ENCODE results near the gene GPR25.
"Not testable (repeated sequence)": the region's sequence is repeated elsewhere in the genome, so short reads cannot be mapped to it uniquely, and the experiment has no call there.

GPR25 gene

GRCh38 chr1:200911936-200912335, 39.2 kb downstream of the GPR25 start:
- not testable (repeated sequence) for H3K27ac ChIP-seq (ENCODE audit: low read length); H3K9me3 ChIP-seq (ENCODE audit: control insufficient read depth, insufficient read depth, low read length); H3K4me3 ChIP-seq (ENCODE audit: low read length); H3K4me1 ChIP-seq (ENCODE audit: control insufficient read depth, insufficient read depth, low read length); DNase-seq (ENCODE audit: low read depth, low spot score); H3K27me3 ChIP-seq (ENCODE audit: control insufficient read depth, insufficient read depth, low read length)
- no CpG with 5 or more reads among the region's 21 CpGs for WGBS (ENCODE audit: insufficient coverage, insufficient read length)
- H3K36me3 ChIP-seq (ENCODE audit: control insufficient read depth, insufficient read depth, low read length): peaks cover 32% of the 10 kb centered on the region

DNA sequence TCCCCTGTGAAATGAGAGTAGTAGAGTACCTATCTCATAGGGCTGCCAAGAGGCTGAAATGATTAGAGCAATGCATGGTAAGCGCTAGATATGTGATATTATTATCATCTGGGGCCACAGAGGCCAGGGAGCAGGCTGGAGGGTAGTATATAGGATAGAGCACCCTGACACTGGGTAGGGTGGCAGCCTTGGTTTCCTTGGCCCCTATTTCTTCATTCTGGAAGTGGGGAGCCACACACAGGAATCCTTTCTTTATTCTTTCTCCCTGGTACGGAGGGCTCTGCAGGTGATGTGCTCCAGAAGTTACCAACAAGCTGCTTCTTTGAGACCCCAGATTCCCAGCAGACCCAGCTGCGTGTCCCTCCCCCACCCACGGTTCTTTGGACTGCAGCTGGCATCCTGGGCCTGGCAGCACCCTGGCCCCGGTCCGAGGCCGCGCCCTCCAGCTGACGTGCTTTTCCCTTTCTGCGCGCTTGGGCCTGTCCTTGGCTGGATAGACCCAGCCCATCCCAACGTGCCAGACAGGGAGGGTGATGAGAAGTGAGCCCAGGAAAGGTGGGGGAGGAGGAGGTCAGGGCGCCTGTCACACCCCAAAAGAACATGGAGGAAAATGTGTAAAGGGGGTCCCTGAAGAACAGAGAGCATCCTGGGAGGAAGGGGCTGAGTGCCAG, 40.1 kb downstream of the GPR25 start:
- WGBS (ENCODE audit: insufficient coverage, insufficient read length): no CpG with 5 or more reads among the region's 13 CpGs
- H3K4me1 ChIP-seq (ENCODE audit: control insufficient read depth, insufficient read depth, low read length): no peaks in the 10 kb centered on the region
- H3K36me3 ChIP-seq (ENCODE audit: control insufficient read depth, insufficient read depth, low read length): peaks cover 28% of the 10 kb centered on the region
- H3K4me3 ChIP-seq (ENCODE audit: low read length): no peak overlapping the region
- H3K27me3 ChIP-seq (ENCODE audit: control insufficient read depth, insufficient read depth, low read length): no peaks in the 10 kb centered on the region
- DNase-seq (ENCODE audit: low read depth, low spot score): no peak
- H3K9me3 ChIP-seq (ENCODE audit: control insufficient read depth, insufficient read depth, low read length): no peaks in the 10 kb centered on the region
- no peak overlapping the region for H3K27ac ChIP-seq (ENCODE audit: low read length)

GRCh38 chr1:200916152-200916551, 43.4 kb downstream of the GPR25 start:
- H3K4me3 ChIP-seq (ENCODE audit: low read length): no peak overlapping the region
- DNase-seq (ENCODE audit: low read depth, low spot score): peak; percentile 54

GRCh38 chr1:200916681-200917080, 43.9 kb downstream of the GPR25 start:
- no peak for DNase-seq (ENCODE audit: low read depth, low spot score)
- peaks cover 8% of the 10 kb centered on the region for H3K36me3 ChIP-seq (ENCODE audit: control insufficient read depth, insufficient read depth, low read length)
- no peak overlapping the region for H3K4me3 ChIP-seq (ENCODE audit: low read length)
- H3K9me3 ChIP-seq (ENCODE audit: control insufficient read depth, insufficient read depth, low read length): no peaks in the 10 kb centered on the region
- H3K27me3 ChIP-seq (ENCODE audit: control insufficient read depth, insufficient read depth, low read length): no peaks in the 10 kb centered on the region
- WGBS (ENCODE audit: insufficient coverage, insufficient read length): no CpG with 5 or more reads among the region's 11 CpGs
- H3K4me1 ChIP-seq (ENCODE audit: control insufficient read depth, insufficient read depth, low read length): no peaks in the 10 kb centered on the region
- no peak overlapping the region for H3K27ac ChIP-seq (ENCODE audit: low read length)

More at GRCh38 chr1:200916152-200916551, 43.4 kb downstream of the GPR25 start:
- Histone ChIP-seq H3K36me3 (ENCODE audit: control insufficient read depth, insufficient read depth, low read length) (peaks cover 13% of the 10 kb centered on the region), H3K27me3 (ENCODE audit: control insufficient read depth, insufficient read depth, low read length) (no peaks in the 10 kb centered on the region), H3K27ac (ENCODE audit: low read length) (no peak overlapping the region), H3K4me1 (ENCODE audit: control insufficient read depth, insufficient read depth, low read length) (no peaks in the 10 kb centered on the region), H3K9me3 (ENCODE audit: control insufficient read depth, insufficient read depth, low read length) (no peaks in the 10 kb centered on the region)
- WGBS (ENCODE audit: insufficient coverage, insufficient read length): no CpG with 5 or more reads among the region's 22 CpGs

GRCh38 chr1:200917291-200917817, 44.6 kb downstream of the GPR25 start:
- Histone ChIP-seq H3K36me3 (ENCODE audit: control insufficient read depth, insufficient read depth, low read length) (peaks cover 8% of the 10 kb centered on the region), H3K4me3 (ENCODE audit: low read length) (no peak overlapping the region), H3K9me3 (ENCODE audit: control insufficient read depth, insufficient read depth, low read length) (no peaks in the 10 kb centered on the region), H3K27me3 (ENCODE audit: control insufficient read depth, insufficient read depth, low read length) (no peaks in the 10 kb centered on the region), H3K27ac (ENCODE audit: low read length) (no peak overlapping the region), H3K4me1 (ENCODE audit: control insufficient read depth, insufficient read depth, low read length) (no peaks in the 10 kb centered on the region)
- no CpG with 5 or more reads among the region's 7 CpGs for WGBS (ENCODE audit: insufficient coverage, insufficient read length)
- DNase-seq (ENCODE audit: low read depth, low spot score): no peak

GRCh38 chr1:200918006-200918405, 45.2 kb downstream of the GPR25 start:
- Histone ChIP-seq H3K4me1 (ENCODE audit: control insufficient read depth, insufficient read depth, low read length) (no peaks in the 10 kb centered on the region), H3K27me3 (ENCODE audit: control insufficient read depth, insufficient read depth, low read length) (no peaks in the 10 kb centered on the region), H3K4me3 (ENCODE audit: low read length) (no peak overlapping the region), H3K27ac (ENCODE audit: low read length) (no peak overlapping the region), H3K9me3 (ENCODE audit: control insufficient read depth, insufficient read depth, low read length) (no peaks in the 10 kb centered on the region), H3K36me3 (ENCODE audit: control insufficient read depth, insufficient read depth, low read length) (peaks cover 3% of the 10 kb centered on the region)
- no peak for DNase-seq (ENCODE audit: low read depth, low spot score)
- no CpG with 5 or more reads among the region's 3 CpGs for WGBS (ENCODE audit: insufficient coverage, insufficient read length)

GRCh38 chr1:200919386-200919785, 46.6 kb downstream of the GPR25 start:
- Histone ChIP-seq H3K27ac (ENCODE audit: low read length) (no peak overlapping the region), H3K9me3 (ENCODE audit: control insufficient read depth, insufficient read depth, low read length) (no peaks in the 10 kb centered on the region), H3K36me3 (ENCODE audit: control insufficient read depth, insufficient read depth, low read length) (no peaks in the 10 kb centered on the region; the same call in 1 of the 2 replicates), H3K27me3 (ENCODE audit: control insufficient read depth, insufficient read depth, low read length) (no peaks in the 10 kb centered on the region), H3K4me3 (ENCODE audit: low read length) (no peak overlapping the region), H3K4me1 (ENCODE audit: control insufficient read depth, insufficient read depth, low read length) (no peaks in the 10 kb centered on the region)
- no peak for DNase-seq (ENCODE audit: low read depth, low spot score)
- no CpG with 5 or more reads among the region's 2 CpGs for WGBS (ENCODE audit: insufficient coverage, insufficient read length)

GRCh38 chr1:200921571-200922110, 48.9 kb downstream of the GPR25 start:
- H3K36me3 ChIP-seq (ENCODE audit: control insufficient read depth, insufficient read depth, low read length): no peaks in the 10 kb centered on the region; the same call in 1 of the 2 replicates
- no CpG with 5 or more reads among the region's 9 CpGs for WGBS (ENCODE audit: insufficient coverage, insufficient read length)
- H3K27me3 ChIP-seq (ENCODE audit: control insufficient read depth, insufficient read depth, low read length): no peaks in the 10 kb centered on the region
- no peak overlapping the region for H3K4me3 ChIP-seq (ENCODE audit: low read length)
- H3K27ac ChIP-seq (ENCODE audit: low read length): no peak overlapping the region
- no peaks in the 10 kb centered on the region for H3K9me3 ChIP-seq (ENCODE audit: control insufficient read depth, insufficient read depth, low read length)
- no peak for DNase-seq (ENCODE audit: low read depth, low spot score)
- no peaks in the 10 kb centered on the region for H3K4me1 ChIP-seq (ENCODE audit: control insufficient read depth, insufficient read depth, low read length)

DNA sequence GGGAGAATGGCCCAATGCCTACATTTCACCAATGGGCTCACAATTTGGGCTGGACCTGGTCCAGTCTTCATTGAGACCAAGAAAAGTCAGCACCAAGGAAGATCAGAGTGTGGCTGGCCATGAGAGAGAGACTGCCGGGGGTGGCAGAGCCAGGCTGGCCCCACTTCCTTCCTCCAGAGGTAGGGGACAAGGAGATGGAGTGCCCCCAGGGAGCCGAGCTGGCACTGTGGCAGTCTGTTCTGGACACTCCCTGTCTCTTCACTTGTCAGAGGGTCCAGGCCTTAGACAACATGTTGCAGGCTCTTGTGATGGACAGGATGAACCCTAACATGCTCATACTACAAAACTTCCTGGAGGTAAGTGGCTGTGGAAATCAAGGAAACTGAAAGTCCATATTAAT, 49.6 kb downstream of the GPR25 start:
- no peak for DNase-seq (ENCODE audit: low read depth, low spot score)
- Histone ChIP-seq H3K27ac (ENCODE audit: low read length) (no peak overlapping the region), H3K9me3 (ENCODE audit: control insufficient read depth, insufficient read depth, low read length) (no peaks in the 10 kb centered on the region), H3K27me3 (ENCODE audit: control insufficient read depth, insufficient read depth, low read length) (no peaks in the 10 kb centered on the region), H3K4me1 (ENCODE audit: control insufficient read depth, insufficient read depth, low read length) (no peaks in the 10 kb centered on the region), H3K4me3 (ENCODE audit: low read length) (no peak overlapping the region), H3K36me3 (ENCODE audit: control insufficient read depth, insufficient read depth, low read length) (no peaks in the 10 kb centered on the region; the same call in 1 of the 2 replicates)
- WGBS (ENCODE audit: insufficient coverage, insufficient read length): no CpG with 5 or more reads among the region's 2 CpGs

DNA sequence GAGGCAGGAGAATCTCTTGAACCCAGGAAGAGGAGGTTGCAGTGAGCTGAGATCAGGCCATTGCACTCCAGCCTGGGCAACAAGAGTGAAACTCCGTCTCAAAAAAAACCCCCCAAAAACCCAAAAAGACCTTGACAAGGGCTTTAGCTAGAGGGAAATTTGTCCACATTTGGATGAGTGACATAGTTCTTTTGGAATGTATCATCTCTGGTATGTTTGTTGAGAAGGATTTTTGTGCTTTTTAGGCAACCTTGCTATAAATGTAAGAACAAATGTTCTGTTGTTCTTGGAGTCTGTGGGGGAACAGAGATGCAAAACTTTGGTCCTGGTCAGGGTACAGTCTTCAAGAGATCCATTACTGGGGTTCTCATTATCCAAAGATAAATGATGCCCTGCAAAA, 50.8 kb downstream of the GPR25 start:
- no CpG with 5 or more reads among the region's 1 CpG for WGBS (ENCODE audit: insufficient coverage, insufficient read length)
- no peaks in the 10 kb centered on the region; the same call in 1 of the 2 replicates for H3K36me3 ChIP-seq (ENCODE audit: control insufficient read depth, insufficient read depth, low read length)
- no peak overlapping the region for H3K27ac ChIP-seq (ENCODE audit: low read length)
- no peaks in the 10 kb centered on the region for H3K9me3 ChIP-seq (ENCODE audit: control insufficient read depth, insufficient read depth, low read length)
- no peaks in the 10 kb centered on the region for H3K4me1 ChIP-seq (ENCODE audit: control insufficient read depth, insufficient read depth, low read length)
- DNase-seq (ENCODE audit: low read depth, low spot score): no peak
- no peaks in the 10 kb centered on the region for H3K27me3 ChIP-seq (ENCODE audit: control insufficient read depth, insufficient read depth, low read length)
- no peak overlapping the region for H3K4me3 ChIP-seq (ENCODE audit: low read length)
